ENCODE results near the gene EPB41L3. TPM values are rescaled to one million over a fixed set of nuclear protein-coding genes. Genes with fewer than 3 reads are reported as not detected.

The EPB41L3 gene
- total RNA-seq, 4 donors from 2014 or later: 97.3 to 403 (median 134) TPM

- WGBS, 2 donors (ENCODE audit: low coverage in 1 of 2): 75 to 90% methylated on average over 4 of the region's 4 CpGs
- H3K9me3 ChIP-seq: no peaks in the 10 kb centered on the region
- no peak overlapping the region for H3K27ac ChIP-seq
- no peaks in the 10 kb centered on the region for H3K4me1 ChIP-seq
- no peaks in the 10 kb centered on the region for H3K36me3 ChIP-seq
- intact Hi-C loops (cut with DNase I; ENCODE audit: low total_unique reads): no loop called here
- H3K27me3 ChIP-seq: no peaks in the 10 kb centered on the region
- in situ Hi-C loops (cut with MboI; ENCODE audit: low pct_ligation_motif_present in 1 of 4, low pct_unique_long_range_greater_than_20kb in 1 of 4, low sequenced_read_pairs in 3 of 4): no loop called here
- DNase-seq: no peak
- no peak overlapping the region for H3K4me3 ChIP-seq
- TF ChIP-seq POLR2A (IDR thresholded peaks at IDR 0.05): no peak
- TF ChIP-seq POLR2AphosphoS5 (IDR thresholded peaks at IDR 0.05): no peak
- no peak for TF ChIP-seq CTCF (IDR thresholded peaks at IDR 0.05)
- TF ChIP-seq EP300 (IDR thresholded peaks at IDR 0.05; ENCODE audit: low read depth): no peak
These were observed 99.0 kb downstream of the EPB41L3 start for GRCh38 chr18:5444847-5445246.

- no peaks in the 10 kb centered on the region for H3K4me1 ChIP-seq
- WGBS, 2 donors (ENCODE audit: low coverage in 1 of 2): 60 to 65% methylated on average over 3 of the region's 3 CpGs
- in situ Hi-C loops (cut with MboI; ENCODE audit: low pct_ligation_motif_present in 1 of 4, low pct_unique_long_range_greater_than_20kb in 1 of 4, low sequenced_read_pairs in 3 of 4): no loop called here
These were observed 99.5 kb downstream of the EPB41L3 start for GRCh38 chr18:5444269-5444668.

GRCh38 chr18:5439986-5440696 lies 103.7 kb downstream of the EPB41L3 start:
- Histone ChIP-seq H3K4me1 (no peaks in the 10 kb centered on the region), H3K27me3 (no peaks in the 10 kb centered on the region), H3K36me3 (no peaks in the 10 kb centered on the region), H3K9me3 (no peaks in the 10 kb centered on the region), H3K27ac (peak overlapping the region in 3 of 4 donors; percentile 19 to 38 (median 30)), H3K4me3 (no peak overlapping the region)
- 78 to 87% methylated on average over 3 of the region's 3 CpGs for WGBS, 2 donors (ENCODE audit: low coverage in 1 of 2)
- in situ Hi-C loops (cut with MboI; ENCODE audit: low pct_ligation_motif_present in 1 of 4, low pct_unique_long_range_greater_than_20kb in 1 of 4, low sequenced_read_pairs in 3 of 4): no loop called here
- TF ChIP-seq POLR2AphosphoS5 (IDR thresholded peaks at IDR 0.05) (no peak), POLR2A (IDR thresholded peaks at IDR 0.05) (no peak), CTCF (IDR thresholded peaks at IDR 0.05) (no peak), EP300 (IDR thresholded peaks at IDR 0.05; ENCODE audit: low read depth) (no peak)
- intact Hi-C loops (cut with DNase I; ENCODE audit: low total_unique reads): no loop called here
- no peak for DNase-seq

More at GRCh38 chr18:5444269-5444668, 99.5 kb downstream of the EPB41L3 start:
- Histone ChIP-seq H3K36me3 (no peaks in the 10 kb centered on the region), H3K9me3 (no peaks in the 10 kb centered on the region), H3K27ac (no peak overlapping the region), H3K4me3 (no peak overlapping the region), H3K27me3 (no peaks in the 10 kb centered on the region)
- intact Hi-C loops (cut with DNase I; ENCODE audit: low total_unique reads): no loop called here
- no peak for TF ChIP-seq POLR2A (IDR thresholded peaks at IDR 0.05)
- TF ChIP-seq POLR2AphosphoS5 (IDR thresholded peaks at IDR 0.05): no peak
- TF ChIP-seq CTCF (IDR thresholded peaks at IDR 0.05): no peak
- TF ChIP-seq EP300 (IDR thresholded peaks at IDR 0.05; ENCODE audit: low read depth): no peak
- no peak for DNase-seq

DNA sequence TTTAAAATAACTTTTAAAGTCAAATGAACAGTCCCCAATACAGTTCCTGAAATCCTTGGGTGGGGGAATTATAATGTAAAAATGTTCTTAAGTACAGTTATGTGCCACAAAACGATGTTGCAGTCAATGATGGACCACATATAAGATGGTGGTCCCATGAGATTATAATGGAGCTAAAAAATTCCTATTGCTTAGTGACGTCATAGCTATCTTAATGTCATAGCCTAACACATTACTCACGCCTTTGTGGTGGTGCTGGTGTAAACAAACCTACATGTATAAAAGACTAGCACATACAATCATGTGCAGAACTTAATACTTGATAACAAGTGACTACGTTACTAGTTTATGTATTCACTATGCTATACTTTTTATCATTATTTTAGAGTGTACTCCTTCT lies 109.4 kb downstream of the EPB41L3 start:
- intact Hi-C loops (cut with DNase I; ENCODE audit: low total_unique reads): no loop called here
- WGBS, 2 donors (ENCODE audit: low coverage in 1 of 2): 87 to 92% methylated on average over 4 of the region's 4 CpGs

More for the DNA sequence above, 109.4 kb downstream of the EPB41L3 start:
- H3K4me1 ChIP-seq: no peaks in the 10 kb centered on the region
- no peaks in the 10 kb centered on the region for H3K27me3 ChIP-seq
- no peaks in the 10 kb centered on the region for H3K9me3 ChIP-seq
- no peak for TF ChIP-seq EP300 (IDR thresholded peaks at IDR 0.05; ENCODE audit: low read depth)
- in situ Hi-C loops (cut with MboI; ENCODE audit: low pct_ligation_motif_present in 1 of 4, low pct_unique_long_range_greater_than_20kb in 1 of 4, low sequenced_read_pairs in 3 of 4): no loop called here
- H3K36me3 ChIP-seq: no peaks in the 10 kb centered on the region
- no peak overlapping the region for H3K27ac ChIP-seq
- H3K4me3 ChIP-seq: no peak overlapping the region
- DNase-seq: no peak
